Naive thymus-derived CD4-positive, alpha-beta T cell (primary cell): ENCODE data around the gene RABL3. TPM values are rescaled to one million over a fixed set of nuclear protein-coding genes. Genes with fewer than 3 reads are reported as not detected.

ENCODE experiments used
- ATAC-seq: fragments of 150-1000 bp; cut with Tn5 transposase; 2 replicates; pipeline ENCODE4 v1.10.0; 2021; ENCODE audit warnings: mild to moderate bottlenecking, moderate library complexity
- CTCF ChIA-PET: fragments of 350-600 bp; sonication (Branson Sonifier 250); formaldehyde crosslinking; loops from one replicate; lab custom pipeline; 2021; ENCODE audit warnings: antibody characterized with exemption; lab: Charles Lee
- POLR2A ChIA-PET: fragments of 350-600 bp; sonication (Branson Sonifier 250); formaldehyde crosslinking; loops from one replicate; lab custom pipeline; 2021; ENCODE audit warnings: antibody characterized with exemption, inconsistent platforms; lab: Charles Lee
- DNase-seq, 9 donors: peaks; one replicate each; pipeline versions ENCODE4 v3.0.0 to v3.0.0-alpha.2; 2020 to 2022; ENCODE audit warnings: mixed read lengths in 1 of 9
- H3K27ac ChIP-seq: one replicate; pipeline ENCODE4 v1.7.0; 2013; ENCODE audit warnings: mild to moderate bottlenecking, low read depth, low read length, moderate library complexity
- H3K27me3 ChIP-seq, 2 donors: one replicate each; pipeline ENCODE4 v1.7.0; 2013; ENCODE audit warnings: low read length in 2 of 2, mild to moderate bottlenecking in 2 of 2, moderate library complexity in 2 of 2; ENCODE audit not compliant: control insufficient read depth in 2 of 2, insufficient read depth in 2 of 2
- H3K36me3 ChIP-seq, 3 experiments: 1 replicate in 2 of 3; 2 replicates in 1 of 3; pipeline ENCODE4 v1.7.0; 2013; ENCODE audit warnings: low read length in 3 of 3, mild to moderate bottlenecking in 3 of 3, moderate library complexity in 1 of 3; ENCODE audit not compliant: insufficient read depth in 3 of 3, control insufficient read depth in 2 of 3
- H3K4me1 ChIP-seq, 2 donors: one replicate each; pipeline ENCODE4 v1.7.0; 2013; ENCODE audit warnings: low read length in 2 of 2, mild to moderate bottlenecking in 2 of 2, moderate library complexity in 1 of 2; ENCODE audit not compliant: control insufficient read depth in 2 of 2, insufficient read depth in 2 of 2
- H3K4me3 ChIP-seq: 2 replicates; pipeline ENCODE4 v1.7.0; 2013; ENCODE audit warnings: mild to moderate bottlenecking, low read length
- H3K9me3 ChIP-seq, 3 experiments: 1 replicate in 2 of 3; 2 replicates in 1 of 3; pipeline ENCODE4 v1.7.0; 2013; ENCODE audit warnings: low read length in 3 of 3; ENCODE audit not compliant: control insufficient read depth in 2 of 3
- H3K27ac Mint-ChIP-seq, 9 donors: one replicate each; pipeline ENCODE4 v1.8.0; 2020 to 2022; ENCODE audit warnings: mixed read lengths in 9 of 9, mild to moderate bottlenecking in 8 of 9, moderate library complexity in 5 of 9, inconsistent platforms in 2 of 9
- H3K27me3 Mint-ChIP-seq, 5 donors: one replicate each; pipeline ENCODE4 v1.8.0; 2021 to 2022; ENCODE audit warnings: mixed read lengths in 5 of 5, mild to moderate bottlenecking in 1 of 5
- H3K36me3 Mint-ChIP-seq, 5 donors: one replicate each; pipeline ENCODE4 v1.8.0; 2020 to 2022; ENCODE audit warnings: mixed read lengths in 5 of 5, mild to moderate bottlenecking in 3 of 5, inconsistent platforms in 1 of 5
- H3K4me1 Mint-ChIP-seq, 7 donors: one replicate each; pipeline ENCODE4 v1.8.0; 2020 to 2022; ENCODE audit warnings: mixed read lengths in 7 of 7, mild to moderate bottlenecking in 3 of 7, inconsistent platforms in 1 of 7
- H3K4me3 Mint-ChIP-seq, 10 donors: one replicate each; pipeline ENCODE4 v1.8.0; 2020 to 2022; ENCODE audit warnings: mild to moderate bottlenecking in 10 of 10, mixed read lengths in 10 of 10, moderate library complexity in 6 of 10, inconsistent platforms in 2 of 10
- H3K9me3 Mint-ChIP-seq, 11 donors: one replicate each; pipeline ENCODE4 v1.8.0; 2020 to 2022; ENCODE audit warnings: mixed read lengths in 11 of 11, mild to moderate bottlenecking in 4 of 11, inconsistent platforms in 1 of 11, moderate library complexity in 1 of 11
- intact Hi-C, 2 donors: fragments of 100-400 bp; cut with micrococcal nuclease; formaldehyde crosslinking; loops; one replicate each; pipeline ENCODE4 v1.15.1; 2023
- polyA plus RNA-seq, 2 donors: library from polyadenylated mRNA; unstranded; fragments of 300-500 nt; fragmentation: Illumina TruSeq; gene quantifications; one replicate each; pipeline ENCODE4 v1.2.3, GENCODE V29; 2021
- total RNA-seq, 6 experiments: library from RNA in 5 of 6; stranded (reverse) in 5 of 6; gene quantifications; 1 replicate in 5 of 6; 2 replicates in 1 of 6; pipeline ENCODE4 v1.2.3 and lab custom pipeline; 2021 to 2026

The RABL3 gene
- total and polyA plus RNA-seq, 7 experiments from 2014 or later: 15.4 to 40.6 (median 23.1) TPM

- no peaks in the 10 kb centered on the region for H3K36me3 ChIP-seq
- H3K9me3 Mint-ChIP-seq: peaks cover 0 to 5% (median 0%) of the 10 kb centered on the region in 11 donors
- H3K4me3 ChIP-seq: no peak overlapping the region
- intact Hi-C loops: no loop called here
- ATAC-seq (no peak), DNase-seq (no peak)
- H3K4me1 ChIP-seq: no peaks in the 10 kb centered on the region
- H3K4me1 Mint-ChIP-seq: peaks cover 0 to 4% (median 0%) of the 10 kb centered on the region in 7 donors
- no peaks in the 10 kb centered on the region for H3K27me3 ChIP-seq
- peaks cover 0 to 3% (median 0%) of the 10 kb centered on the region in 5 donors for H3K27me3 Mint-ChIP-seq
- H3K27ac Mint-ChIP-seq: peak overlapping the region in 1 of 9 donors; percentile 21
- CTCF ChIA-PET: no interaction called here
- POLR2A ChIA-PET: no interaction called here
- H3K4me3 Mint-ChIP-seq: no peak overlapping the region
- no peaks in the 10 kb centered on the region for H3K9me3 ChIP-seq
- no peak overlapping the region for H3K27ac ChIP-seq
- H3K36me3 Mint-ChIP-seq: peaks cover 0 to 29% (median 13%) of the 10 kb centered on the region in 5 donors
Observed at GRCh38 chr3:120652281-120652680, 90.0 kb downstream of the RABL3 start.

DNA sequence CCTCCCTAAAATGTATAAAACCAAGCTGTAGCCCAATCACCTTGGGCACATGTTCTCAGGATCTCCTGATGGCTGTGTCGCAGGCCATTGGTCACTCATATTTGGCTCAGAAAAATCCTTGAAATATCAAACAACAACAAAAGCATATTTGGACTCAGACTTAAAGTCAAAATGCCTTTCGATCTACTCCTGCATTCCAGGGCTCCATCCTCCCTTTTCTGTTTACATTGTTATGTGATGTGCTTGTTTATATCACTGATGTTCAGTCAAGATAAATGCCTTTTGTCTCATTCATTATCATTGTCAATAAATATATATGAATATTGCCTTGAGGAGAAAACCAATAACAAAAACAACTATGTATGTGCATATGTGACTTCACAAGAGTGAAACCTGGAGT is 92.0 kb downstream of the RABL3 start:
- no peaks in the 10 kb centered on the region for H3K9me3 ChIP-seq
- Mint-ChIP-seq H3K36me3 (peaks cover 0 to 23% (median 9%) of the 10 kb centered on the region in 5 donors), H3K27ac (no peak overlapping the region), H3K4me3 (no peak overlapping the region), H3K9me3 (peaks cover 0 to 4% (median 0%) of the 10 kb centered on the region in 11 donors), H3K27me3 (peaks cover 0 to 3% (median 0%) of the 10 kb centered on the region in 5 donors), H3K4me1 (peaks cover 0 to 4% (median 0%) of the 10 kb centered on the region in 7 donors)
- CTCF ChIA-PET: no interaction called here
- no peak overlapping the region for H3K4me3 ChIP-seq
- no peaks in the 10 kb centered on the region for H3K36me3 ChIP-seq
- no peak overlapping the region for H3K27ac ChIP-seq
- ATAC-seq: no peak
- POLR2A ChIA-PET: no interaction called here
- intact Hi-C loops: no loop called here
- no peaks in the 10 kb centered on the region for H3K27me3 ChIP-seq
- DNase-seq: no peak
- H3K4me1 ChIP-seq: no peaks in the 10 kb centered on the region

- no peak overlapping the region for H3K27ac Mint-ChIP-seq
Observed at GRCh38 chr3:120649830-120650233, 92.5 kb downstream of the RABL3 start.

GRCh38 chr3:120648290-120648689 is 94.0 kb downstream of the RABL3 start:
- no peak overlapping the region for H3K27ac Mint-ChIP-seq
- H3K4me3 Mint-ChIP-seq: no peak overlapping the region
- ChIA-PET POLR2A (no interaction called here), CTCF (no interaction called here)
- Histone ChIP-seq H3K27me3 (no peaks in the 10 kb centered on the region), H3K36me3 (no peaks in the 10 kb centered on the region), H3K27ac (no peak overlapping the region), H3K9me3 (no peaks in the 10 kb centered on the region), H3K4me3 (no peak overlapping the region), H3K4me1 (no peaks in the 10 kb centered on the region)
- H3K36me3 Mint-ChIP-seq: peaks cover 0 to 18% (median 7%) of the 10 kb centered on the region in 5 donors
- ATAC-seq (no peak), DNase-seq (no peak)
- H3K27me3 Mint-ChIP-seq: peaks cover 0 to 3% (median 0%) of the 10 kb centered on the region in 5 donors
- intact Hi-C loops: no loop called here
- H3K9me3 Mint-ChIP-seq: peaks cover 0 to 1% (median 0%) of the 10 kb centered on the region in 11 donors
- H3K4me1 Mint-ChIP-seq: no peaks in the 10 kb centered on the region

More at GRCh38 chr3:120649830-120650233, 92.5 kb downstream of the RABL3 start:
- H3K36me3 ChIP-seq: no peaks in the 10 kb centered on the region
- intact Hi-C loops: no loop called here
- Mint-ChIP-seq H3K36me3 (peaks cover 0 to 18% (median 9%) of the 10 kb centered on the region in 5 donors), H3K9me3 (peaks cover 0 to 4% (median 0%) of the 10 kb centered on the region in 11 donors), H3K27me3 (peaks cover 0 to 3% (median 0%) of the 10 kb centered on the region in 5 donors), H3K4me1 (peaks cover 0 to 4% (median 0%) of the 10 kb centered on the region in 7 donors), H3K4me3 (no peak overlapping the region)
- H3K9me3 ChIP-seq: no peaks in the 10 kb centered on the region
- no peak overlapping the region for H3K4me3 ChIP-seq
- POLR2A ChIA-PET: no interaction called here
- H3K27ac ChIP-seq: no peak overlapping the region
- no peaks in the 10 kb centered on the region for H3K27me3 ChIP-seq
- CTCF ChIA-PET: no interaction called here
- DNase-seq (no peak), ATAC-seq (no peak)
- H3K4me1 ChIP-seq: no peaks in the 10 kb centered on the region

DNA sequence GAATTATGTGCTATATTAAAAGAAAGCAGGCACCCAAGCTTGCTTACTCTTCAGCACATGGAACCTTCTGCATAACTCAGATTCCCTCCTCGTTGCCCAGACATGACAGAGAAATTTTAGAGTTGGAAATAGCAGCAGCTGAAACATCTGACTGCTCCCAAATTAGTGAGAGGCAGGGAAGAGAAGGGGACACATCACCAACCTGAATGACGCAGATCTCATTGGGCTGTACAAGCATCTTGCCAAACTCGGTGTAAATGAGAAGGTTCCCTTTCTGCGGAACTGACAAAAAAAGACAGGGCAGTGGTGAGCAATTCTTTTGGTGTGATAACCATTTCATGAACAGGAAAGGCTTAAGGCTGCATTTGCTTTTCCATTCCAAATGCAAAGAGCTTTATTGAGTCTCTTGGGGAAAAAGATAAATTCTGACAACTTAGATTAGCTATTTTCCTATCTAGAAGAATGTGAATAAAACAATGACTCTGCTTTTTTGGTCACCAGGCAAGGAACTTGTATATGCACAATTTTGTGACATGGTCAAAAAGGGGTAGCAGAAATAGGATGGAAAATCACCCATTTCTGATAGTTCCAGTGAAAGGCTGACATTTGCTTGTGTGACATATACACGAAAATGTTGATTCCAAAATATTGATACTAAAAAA is 95.4 kb downstream of the RABL3 start:
- Mint-ChIP-seq H3K4me3 (no peak overlapping the region), H3K36me3 (peaks cover 0 to 17% (median 7%) of the 10 kb centered on the region in 5 donors), H3K27ac (no peak overlapping the region), H3K9me3 (peaks cover 0 to 1% (median 0%) of the 10 kb centered on the region in 11 donors), H3K4me1 (no peaks in the 10 kb centered on the region), H3K27me3 (peaks cover 0 to 3% (median 0%) of the 10 kb centered on the region in 5 donors)
- H3K27me3 ChIP-seq: no peaks in the 10 kb centered on the region
- CTCF ChIA-PET: no interaction called here
- POLR2A ChIA-PET: no interaction called here
- H3K4me3 ChIP-seq: no peak overlapping the region
- H3K4me1 ChIP-seq: no peaks in the 10 kb centered on the region
- DNase-seq (no peak), ATAC-seq (no peak)
- no peaks in the 10 kb centered on the region for H3K9me3 ChIP-seq
- H3K36me3 ChIP-seq: no peaks in the 10 kb centered on the region
- no peak overlapping the region for H3K27ac ChIP-seq
- intact Hi-C loops: no loop called here

- H3K27ac ChIP-seq: no peak overlapping the region
- ChIA-PET POLR2A (no interaction called here), CTCF (no interaction called here)
- no peak overlapping the region for H3K27ac Mint-ChIP-seq
- H3K36me3 Mint-ChIP-seq: peaks cover 0 to 15% (median 0%) of the 10 kb centered on the region in 5 donors
- H3K27me3 ChIP-seq: no peaks in the 10 kb centered on the region
- H3K4me3 Mint-ChIP-seq: no peak overlapping the region
- H3K9me3 Mint-ChIP-seq: peaks cover 0 to 1% (median 0%) of the 10 kb centered on the region in 11 donors
- no peaks in the 10 kb centered on the region for H3K36me3 ChIP-seq
- no peaks in the 10 kb centered on the region for H3K4me1 ChIP-seq
- no peaks in the 10 kb centered on the region for H3K9me3 ChIP-seq
- no peak overlapping the region for H3K4me3 ChIP-seq
- intact Hi-C loops: no loop called here
- DNase-seq (no peak), ATAC-seq (no peak)
- H3K27me3 Mint-ChIP-seq: peaks cover 0 to 3% (median 0%) of the 10 kb centered on the region in 5 donors
- H3K4me1 Mint-ChIP-seq: peaks cover 0 to 10% (median 7%) of the 10 kb centered on the region in 7 donors
Observed at GRCh38 chr3:120645083-120645845, 97.1 kb downstream of the RABL3 start.
